ENCODE measurements around the gene RHBDD1. TPM values are rescaled to one million over a fixed set of nuclear protein-coding genes. Genes with fewer than 3 reads are reported as not detected.

RHBDD1 gene
- total RNA-seq, 4 donors from 2014 or later = 12.1 to 21.6 (median 19.3) TPM

DNA sequence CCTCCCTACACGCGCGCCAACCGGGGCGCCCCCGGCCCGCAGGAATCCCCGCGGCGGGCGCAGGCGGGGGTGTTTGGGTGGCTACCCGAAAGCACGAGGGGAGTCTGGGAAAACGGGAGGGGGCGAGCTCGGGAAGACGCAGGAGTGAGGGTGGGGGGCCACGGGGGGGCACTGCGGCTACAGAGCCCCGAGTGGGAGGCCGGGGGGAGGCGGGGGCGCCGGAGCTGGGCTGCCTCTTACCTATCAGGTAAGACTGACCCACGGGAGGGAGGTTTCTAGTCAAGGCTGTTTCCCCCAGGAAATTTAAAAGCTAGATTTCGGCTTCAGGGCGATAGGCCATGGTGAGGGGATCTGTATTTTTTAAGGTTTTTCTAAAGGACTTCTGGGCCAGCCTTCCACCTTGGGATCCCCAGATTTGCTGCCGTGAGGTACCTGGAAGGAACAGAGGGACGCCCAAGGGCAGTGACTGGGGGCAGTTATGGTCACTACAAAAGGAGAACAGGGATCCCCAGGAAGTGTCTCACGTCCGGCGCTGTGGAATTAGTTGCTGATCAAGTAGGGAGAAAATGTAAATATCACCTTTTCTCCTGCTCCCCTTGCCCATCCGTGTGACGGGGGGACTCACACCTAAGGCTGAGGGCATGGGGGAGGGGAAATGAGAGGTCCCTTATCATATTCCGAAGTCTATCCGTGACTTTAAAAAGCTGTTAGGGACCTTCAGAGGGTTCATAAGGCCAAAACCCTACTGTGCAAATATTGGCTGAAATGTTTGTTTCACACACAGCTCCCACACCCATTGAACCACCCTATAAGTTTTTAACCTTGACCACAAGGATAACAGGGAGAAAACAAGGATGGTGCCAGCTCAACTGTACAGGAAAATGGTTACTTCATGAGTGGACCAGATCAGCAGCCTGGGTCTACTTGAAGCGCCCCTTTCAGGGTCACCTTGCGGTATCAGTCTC is 35.6 kb upstream of the RHBDD1 start:
- TF ChIP-seq, protein P1, sequence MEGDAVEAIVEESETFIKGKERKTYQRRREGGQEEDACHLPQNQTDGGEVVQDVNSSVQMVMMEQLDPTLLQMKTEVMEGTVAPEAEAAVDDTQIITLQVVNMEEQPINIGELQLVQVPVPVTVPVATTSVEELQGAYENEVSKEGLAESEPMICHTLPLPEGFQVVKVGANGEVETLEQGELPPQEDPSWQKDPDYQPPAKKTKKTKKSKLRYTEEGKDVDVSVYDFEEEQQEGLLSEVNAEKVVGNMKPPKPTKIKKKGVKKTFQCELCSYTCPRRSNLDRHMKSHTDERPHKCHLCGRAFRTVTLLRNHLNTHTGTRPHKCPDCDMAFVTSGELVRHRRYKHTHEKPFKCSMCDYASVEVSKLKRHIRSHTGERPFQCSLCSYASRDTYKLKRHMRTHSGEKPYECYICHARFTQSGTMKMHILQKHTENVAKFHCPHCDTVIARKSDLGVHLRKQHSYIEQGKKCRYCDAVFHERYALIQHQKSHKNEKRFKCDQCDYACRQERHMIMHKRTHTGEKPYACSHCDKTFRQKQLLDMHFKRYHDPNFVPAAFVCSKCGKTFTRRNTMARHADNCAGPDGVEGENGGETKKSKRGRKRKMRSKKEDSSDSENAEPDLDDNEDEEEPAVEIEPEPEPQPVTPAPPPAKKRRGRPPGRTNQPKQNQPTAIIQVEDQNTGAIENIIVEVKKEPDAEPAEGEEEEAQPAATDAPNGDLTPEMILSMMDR (IDR thresholded peaks at IDR 0.05) = no peak
- ATAC-seq (ENCODE audit: low FRiP score) (peak; percentile 15), DNase-seq (ENCODE audit: low spot score) (no peak)

DNA sequence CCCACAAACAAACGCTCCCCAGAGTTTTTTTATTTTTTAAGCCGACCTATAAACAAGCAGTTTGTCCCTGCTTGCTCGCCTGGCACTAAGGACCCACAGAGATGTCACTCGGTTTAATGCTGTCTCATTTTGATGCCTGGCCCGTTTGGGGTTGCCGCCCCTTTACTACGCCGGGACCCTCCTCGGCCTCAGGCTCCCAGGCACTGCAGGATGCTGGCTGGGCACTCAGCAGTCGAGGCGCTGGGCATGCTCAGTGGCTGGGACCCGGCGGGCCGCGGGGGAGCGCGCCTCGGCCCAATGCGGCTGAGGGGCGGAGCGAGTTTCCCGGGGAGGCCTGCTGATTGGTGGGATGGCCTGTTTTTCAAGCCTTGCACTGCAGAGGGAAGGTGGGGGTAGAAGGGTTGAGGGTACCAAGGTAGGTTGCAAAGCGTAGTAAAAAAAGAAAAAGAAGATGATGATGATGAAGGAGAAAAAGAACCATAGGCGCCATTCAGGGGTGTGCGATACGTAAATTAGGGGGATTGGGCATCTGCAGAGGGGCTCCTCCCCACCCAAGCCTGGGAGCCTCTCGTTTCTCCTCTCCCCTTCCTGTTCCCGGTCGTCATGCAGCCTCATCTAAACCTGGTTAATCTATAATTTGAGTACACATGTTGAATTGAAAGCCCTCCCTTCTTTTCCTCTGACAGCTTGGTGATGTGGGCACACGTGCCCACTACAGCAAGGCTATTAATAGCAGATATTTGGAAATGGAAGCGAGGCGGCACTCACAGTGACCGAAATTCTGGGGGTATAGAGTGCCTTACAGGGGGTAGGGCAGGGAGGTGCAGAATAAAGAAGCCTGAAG is 34.7 kb upstream of the RHBDD1 start:
- TF ChIP-seq, protein P1 (IDR thresholded peaks at IDR 0.05) = no peak
- peak; percentile 60 for ATAC-seq (ENCODE audit: low FRiP score)
- DNase-seq (ENCODE audit: low spot score) = no peak

DNA sequence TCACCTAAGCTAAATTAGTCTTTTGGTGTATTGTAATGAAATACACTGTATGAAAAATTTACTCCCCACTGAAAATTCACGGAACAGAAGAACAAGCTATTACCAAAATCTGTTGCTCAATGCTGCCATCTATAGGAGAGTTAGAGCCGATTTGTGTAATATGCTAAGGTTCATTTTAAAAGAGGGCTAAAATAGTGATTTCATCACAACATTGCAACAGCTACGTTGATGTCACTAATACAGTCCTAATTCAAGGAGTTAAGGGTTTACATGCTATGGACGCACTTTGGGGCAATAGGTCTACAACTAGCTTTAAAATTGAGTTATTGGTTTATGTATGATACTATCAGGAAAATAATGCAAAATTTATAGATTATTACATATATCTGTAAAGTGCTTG is 33.3 kb upstream of the RHBDD1 start:
- no peak for ATAC-seq (ENCODE audit: low FRiP score)
- DNase-seq (ENCODE audit: low spot score) = no peak
- TF ChIP-seq, protein P1 (IDR thresholded peaks at IDR 0.05) = no peak

DNA sequence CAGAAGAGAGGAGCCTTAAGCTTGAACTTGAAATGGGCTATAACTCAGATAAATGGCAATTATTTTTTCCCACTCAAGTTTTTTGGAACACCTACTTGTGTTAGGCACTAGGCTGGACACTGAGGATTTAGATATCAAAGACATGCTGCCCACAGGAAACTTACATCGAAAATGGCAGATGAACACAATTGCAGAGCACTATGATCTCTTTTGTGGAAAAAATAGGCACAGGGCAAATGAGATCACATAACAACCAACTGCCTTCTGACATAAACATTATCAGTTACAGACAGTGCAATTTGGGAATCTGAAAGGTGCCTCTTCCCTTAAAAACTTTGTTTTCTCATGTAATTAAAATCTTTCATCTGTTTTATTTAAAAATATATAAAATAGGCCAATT is 32.4 kb upstream of the RHBDD1 start:
- TF ChIP-seq, protein P1 (IDR thresholded peaks at IDR 0.05) = no peak
- no peak for DNase-seq (ENCODE audit: low spot score)
- no peak for ATAC-seq (ENCODE audit: low FRiP score)

DNA sequence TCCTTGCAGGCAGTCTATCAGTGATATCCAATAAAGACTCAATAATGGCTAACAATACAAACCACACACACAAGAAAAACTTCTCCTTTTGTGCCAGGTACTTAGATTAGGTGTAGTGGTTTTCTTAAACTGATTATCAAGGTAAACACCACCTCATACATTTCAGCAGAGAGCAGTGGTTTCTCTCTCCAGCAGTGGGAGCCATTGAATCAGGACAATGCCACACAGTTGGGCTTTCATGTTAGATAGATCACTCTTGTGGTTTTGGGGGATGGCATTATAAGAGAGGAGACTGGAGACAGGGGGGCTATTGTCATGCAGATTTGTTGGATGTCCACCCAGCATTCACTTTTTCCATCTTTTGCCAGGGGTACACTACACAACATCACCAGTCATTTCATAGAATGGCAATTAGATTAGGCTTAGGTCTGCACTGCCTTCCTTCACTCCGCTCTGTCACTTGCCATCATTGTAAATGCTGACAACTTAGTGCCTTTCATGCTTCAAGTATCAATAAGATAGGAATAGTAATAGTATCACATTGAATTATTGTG is 22.6 kb upstream of the RHBDD1 start:
- no peak for DNase-seq (ENCODE audit: low spot score)
- TF ChIP-seq, protein P1 (IDR thresholded peaks at IDR 0.05) = no peak
- ATAC-seq (ENCODE audit: low FRiP score) = no peak

DNA sequence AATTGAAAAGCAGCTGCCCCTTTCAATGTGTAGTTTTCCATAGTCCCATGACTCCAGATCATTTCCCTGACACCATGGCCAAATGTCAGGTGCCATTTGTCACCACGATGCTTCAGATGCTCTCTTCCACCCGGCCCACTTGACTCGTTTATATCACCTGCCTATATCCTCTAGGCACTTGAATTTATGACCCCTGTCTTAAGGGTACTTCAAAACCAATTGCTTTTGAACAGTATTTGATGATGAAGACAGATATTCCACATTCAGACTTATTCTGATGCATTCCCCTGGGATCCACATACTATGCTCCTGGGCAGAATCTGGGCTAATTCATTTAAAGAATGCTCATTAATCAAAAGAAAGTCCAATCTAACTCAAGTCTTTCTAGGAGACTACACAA is 16.9 kb upstream of the RHBDD1 start:
- no peak for DNase-seq (ENCODE audit: low spot score)
- no peak for ATAC-seq (ENCODE audit: low FRiP score)
- TF ChIP-seq, protein P1 (IDR thresholded peaks at IDR 0.05) = no peak

Measured in omental fat pad (tissue), 4 donors.